Endodermal cell (in vitro differentiated cells): ENCODE data around the gene SUGCT. TPM values are rescaled to one million over a fixed set of nuclear protein-coding genes. Genes with fewer than 3 reads are reported as not detected.

Source experiments
- DNase-seq: peaks from one replicate; pipeline ENCODE4 v3.0.0-alpha.2; 2017
- H3K27ac ChIP-seq: 2 replicates; pipeline ENCODE4 v1.5.1; 2013; ENCODE audit warnings: mild to moderate bottlenecking, low read depth, low read length, moderate library complexity
- H3K27me3 ChIP-seq: 2 replicates; pipeline ENCODE4 v1.6.1; 2013; ENCODE audit warnings: mild to moderate bottlenecking, low read length, moderate library complexity; ENCODE audit not compliant: insufficient read depth, control insufficient read depth, poor library complexity, severe bottlenecking
- H3K36me3 ChIP-seq: 2 replicates; pipeline ENCODE4 v1.7.0; 2013; ENCODE audit warnings: mild to moderate bottlenecking, low read length, moderate library complexity; ENCODE audit not compliant: control insufficient read depth, insufficient read depth
- H3K4me1 ChIP-seq: one replicate; pipeline ENCODE4 v1.7.0; 2013; ENCODE audit warnings: low read length; ENCODE audit not compliant: control insufficient read depth, insufficient read depth
- H3K4me3 ChIP-seq: 2 replicates; pipeline ENCODE4 v1.5.1; 2013; ENCODE audit warnings: mild to moderate bottlenecking, low read length, moderate library complexity
- H3K9ac ChIP-seq: 2 replicates; pipeline ENCODE4 v1.6.1; 2013; ENCODE audit warnings: mild to moderate bottlenecking, low read length, moderate library complexity; ENCODE audit not compliant: poor library complexity, severe bottlenecking; ENCODE audit errors: extremely low read depth
- H3K9me3 ChIP-seq: 2 replicates; pipeline ENCODE4 v1.6.1; 2013; ENCODE audit warnings: mild to moderate bottlenecking, low read length, moderate library complexity; ENCODE audit not compliant: control insufficient read depth
- H3K27ac Mint-ChIP-seq: 2 replicates; pipeline ENCODE4 v1.8.0; 2020; ENCODE audit warnings: mixed read lengths
- H3K27me3 Mint-ChIP-seq: 2 replicates; pipeline ENCODE4 v1.8.0; 2021; ENCODE audit warnings: mild to moderate bottlenecking, mixed read lengths; ENCODE audit not compliant: insufficient read depth
- H3K36me3 Mint-ChIP-seq: 2 replicates; pipeline ENCODE4 v1.8.0; 2020; ENCODE audit warnings: low read depth, mixed read lengths
- H3K4me1 Mint-ChIP-seq: 2 replicates; pipeline ENCODE4 v1.8.0; 2020; ENCODE audit warnings: mixed read lengths
- H3K4me3 Mint-ChIP-seq: 2 replicates; pipeline ENCODE4 v1.8.0; 2020; ENCODE audit warnings: mild to moderate bottlenecking, moderate library complexity, mixed read lengths
- H3K9me3 Mint-ChIP-seq: 2 replicates; pipeline ENCODE4 v1.8.0; 2020; ENCODE audit warnings: mild to moderate bottlenecking, mixed read lengths
- CTCF ChIP-seq: fragments of 200-600 bp; sonication (generic); conservative IDR thresholded peaks from 2 replicates; pipeline ENCODE4 v1.5.0; 2021; ENCODE audit warnings: antibody characterized with exemption, mild to moderate bottlenecking
- WGBS, 2 experiments: methylation state at CpG; one replicate each; pipeline versions ENCODE4 v1.1.5 to v1.1.7; 2013; ENCODE audit warnings: missing lambda C conversion rate in 2 of 2, mixed read lengths in 1 of 2; ENCODE audit not compliant: insufficient coverage in 1 of 2, insufficient read length in 1 of 2; 5-methylcytosine and 5-hydroxymethylcytosine counted together
- total RNA-seq, 2 donors: library from RNA; stranded (reverse); fragmentation: NEBNext Ultra II Directional in 1 of 2; extraction: Animal tissue kit (Norgen Biotek cat#: 25700) in 1 of 2; gene quantifications; 2 replicates in 1 of 2; 3 replicates in 1 of 2; pipeline ENCODE4 v1.2.1, GENCODE V29; 2021

The SUGCT gene
- total RNA-seq, 2 donors from 2014 or later: 3.6 to 3.9 TPM

- no peaks in the 10 kb centered on the region for H3K27me3 ChIP-seq
- H3K4me1 Mint-ChIP-seq: peaks cover 9% of the 10 kb centered on the region
- H3K36me3 Mint-ChIP-seq: no peaks in the 10 kb centered on the region
- H3K36me3 ChIP-seq: no peaks in the 10 kb centered on the region
- H3K4me1 ChIP-seq: no peaks in the 10 kb centered on the region
- WGBS, 2 experiments: 85 to 91% methylated on average over 9 to 10 of the region's 10 CpGs
- no peak overlapping the region for H3K27ac Mint-ChIP-seq
- H3K27me3 Mint-ChIP-seq: no peaks in the 10 kb centered on the region
- H3K9me3 Mint-ChIP-seq: no peaks in the 10 kb centered on the region
- H3K4me3 Mint-ChIP-seq: no peak overlapping the region
- H3K9me3 ChIP-seq: no peaks in the 10 kb centered on the region
- no peak overlapping the region for H3K4me3 ChIP-seq
- no peak for TF ChIP-seq CTCF
- no peak overlapping the region for H3K9ac ChIP-seq
- H3K27ac ChIP-seq: no peak overlapping the region
- no peak for DNase-seq
Observed at GRCh38 chr7:40903872-40904271, 769.1 kb downstream of the SUGCT start.

- no peak overlapping the region for H3K27ac Mint-ChIP-seq
- H3K27me3 Mint-ChIP-seq: no peaks in the 10 kb centered on the region
- no peak overlapping the region for H3K4me3 ChIP-seq
- no peaks in the 10 kb centered on the region for H3K4me1 Mint-ChIP-seq
- no peaks in the 10 kb centered on the region for H3K36me3 Mint-ChIP-seq
- H3K27me3 ChIP-seq: no peaks in the 10 kb centered on the region
- H3K27ac ChIP-seq: no peak overlapping the region
- no peaks in the 10 kb centered on the region for H3K36me3 ChIP-seq
- 94 to 96% methylated on average over 3 of the region's 3 CpGs for WGBS, 2 experiments
- no peaks in the 10 kb centered on the region for H3K9me3 Mint-ChIP-seq
- H3K9ac ChIP-seq: no peak overlapping the region
- DNase-seq: no peak
- no peaks in the 10 kb centered on the region for H3K4me1 ChIP-seq
- no peak for TF ChIP-seq CTCF
- no peak overlapping the region for H3K4me3 Mint-ChIP-seq
- no peaks in the 10 kb centered on the region for H3K9me3 ChIP-seq
Observed at GRCh38 chr7:40907286-40907685, 772.5 kb downstream of the SUGCT start.

GRCh38 chr7:40909346-40909980, 774.7 kb downstream of the SUGCT start:
- H3K27me3 Mint-ChIP-seq: no peaks in the 10 kb centered on the region
- H3K36me3 ChIP-seq: no peaks in the 10 kb centered on the region
- no peaks in the 10 kb centered on the region for H3K9me3 Mint-ChIP-seq
- 91 to 97% methylated on average over 9 to 10 of the region's 10 CpGs for WGBS, 2 experiments
- H3K4me1 Mint-ChIP-seq: no peaks in the 10 kb centered on the region
- no peak overlapping the region for H3K27ac ChIP-seq
- H3K36me3 Mint-ChIP-seq: no peaks in the 10 kb centered on the region
- no peak overlapping the region for H3K4me3 ChIP-seq
- H3K27me3 ChIP-seq: no peaks in the 10 kb centered on the region
- TF ChIP-seq CTCF: no peak
- no peak overlapping the region for H3K4me3 Mint-ChIP-seq
- no peak for DNase-seq
- H3K9ac ChIP-seq: no peak overlapping the region
- H3K27ac Mint-ChIP-seq: no peak overlapping the region
- H3K9me3 ChIP-seq: no peaks in the 10 kb centered on the region
- no peaks in the 10 kb centered on the region for H3K4me1 ChIP-seq

Other genes starting within 250 kb of the SUGCT start
- gene CDK13, start 184.7 kb upstream of the SUGCT start, total RNA-seq: 10 to 100 TPM; 60.8 to 77.7 TPM
- gene MPLKIP, start 383 bp upstream of the SUGCT start, total RNA-seq: 10 to 100 TPM; 43.5 to 53.5 TPM